Measurements from ENCODE around the gene KLKB1. TPM values are rescaled to one million over a fixed set of nuclear protein-coding genes. Genes with fewer than 3 reads are reported as not detected.

The KLKB1 gene
- polyA plus RNA-seq, 3 donors, result 0.28 TPM; not detected in 2

- no CpG with 5 or more reads among the region's 4 CpGs for WGBS (ENCODE audit: insufficient coverage)
- intact Hi-C loops (cut with micrococcal nuclease), result no loop called here
- Mint-ChIP-seq H3K36me3 (peaks cover 0 to 2% of the 10 kb centered on the region in 2 donors), H3K4me3 (peak overlapping the region in 1 of 2 donors; percentile 48), H3K27me3 (ENCODE audit: low read depth in 3 of 3) (peaks cover 8 to 12% (median 8%) of the 10 kb centered on the region in 3 donors), H3K27ac (no peak overlapping the region), H3K4me1 (peaks cover 21% of the 10 kb centered on the region), H3K9me3 (peaks cover 1 to 9% (median 3%) of the 10 kb centered on the region in 7 donors)
- H3K27me3 ChIP-seq (ENCODE audit: control insufficient read depth in 2 of 2, insufficient read depth in 2 of 2, low read length in 2 of 2), result no peaks in the 10 kb centered on the region
- H3K79me2 ChIP-seq (ENCODE audit: insufficient read depth, low read length), result no peaks in the 10 kb centered on the region
- peaks cover 20 to 29% of the 10 kb centered on the region in 2 donors for H3K4me1 ChIP-seq (ENCODE audit: control insufficient read depth in 1 of 2, insufficient read depth in 2 of 2, low read length in 2 of 2)
- no peak for TF ChIP-seq CTCF (IDR thresholded peaks at IDR 0.05)
- H3K27ac ChIP-seq (ENCODE audit: low read depth in 1 of 2, low read length in 2 of 2), result no peak overlapping the region
- no peaks in the 10 kb centered on the region for H4K20me1 ChIP-seq (ENCODE audit: insufficient read depth, low read length)
- H3K36me3 ChIP-seq (replicated peaks in 1 of 2; ENCODE audit: control insufficient read depth in 1 of 2, insufficient read depth in 2 of 2, low read length in 2 of 2), result peaks cover 0 to 4% of the 10 kb centered on the region in 2 donors
- H3K4me3 ChIP-seq (replicated peaks in 1 of 3; ENCODE audit: low read depth in 2 of 3, low read length in 3 of 3), result peak overlapping the region in 1 of 3 experiments; percentile 94
- DNase-seq, result no peak
- no peak overlapping the region for H3K4me2 ChIP-seq (replicated peaks; ENCODE audit: extremely low read depth, low read length, poor library complexity, severe bottlenecking)
- H3K9me3 ChIP-seq (replicated peaks in 1 of 2; ENCODE audit: control insufficient read depth in 1 of 2, insufficient read depth in 1 of 2, low read length in 2 of 2), result no peaks in the 10 kb centered on the region
- peak overlapping the region; percentile 90 for H2AFZ ChIP-seq (ENCODE audit: insufficient read depth, low read depth, low read length, poor library complexity, severe bottlenecking)
- H3K9ac ChIP-seq (ENCODE audit: insufficient read depth, low read length, poor library complexity, severe bottlenecking), result no peak overlapping the region
These were observed 37.7 kb upstream of the KLKB1 start for GRCh38 chr4:186189656-186190055.

GRCh38 chr4:186190581-186191199 lies 36.6 kb upstream of the KLKB1 start:
- Histone ChIP-seq H3K27ac (ENCODE audit: low read depth in 1 of 2, low read length in 2 of 2) (peak overlapping the region; percentile 67 to 76), H3K4me2 (replicated peaks; ENCODE audit: extremely low read depth, low read length, poor library complexity, severe bottlenecking) (peak overlapping the region; percentile 95), H4K20me1 (ENCODE audit: insufficient read depth, low read length) (no peaks in the 10 kb centered on the region), H3K9ac (ENCODE audit: insufficient read depth, low read length, poor library complexity, severe bottlenecking) (peak overlapping the region; percentile 82), H3K4me3 (replicated peaks in 1 of 3; ENCODE audit: low read depth in 2 of 3, low read length in 3 of 3) (peak overlapping the region; percentile 74 to 94 (median 90)), H3K79me2 (ENCODE audit: insufficient read depth, low read length) (no peaks in the 10 kb centered on the region), H3K9me3 (replicated peaks in 1 of 2; ENCODE audit: control insufficient read depth in 1 of 2, insufficient read depth in 1 of 2, low read length in 2 of 2) (no peaks in the 10 kb centered on the region), H3K4me1 (ENCODE audit: control insufficient read depth in 1 of 2, insufficient read depth in 2 of 2, low read length in 2 of 2) (peaks cover 20 to 29% of the 10 kb centered on the region in 2 donors), H3K27me3 (ENCODE audit: control insufficient read depth in 2 of 2, insufficient read depth in 2 of 2, low read length in 2 of 2) (no peaks in the 10 kb centered on the region), H3K36me3 (replicated peaks in 1 of 2; ENCODE audit: control insufficient read depth in 1 of 2, insufficient read depth in 2 of 2, low read length in 2 of 2) (peaks cover 0 to 11% of the 10 kb centered on the region in 2 donors), H2AFZ (ENCODE audit: insufficient read depth, low read depth, low read length, poor library complexity, severe bottlenecking) (peak overlapping the region; percentile 90)
- peaks cover 0 to 5% (median 0%) of the 10 kb centered on the region in 7 donors for H3K9me3 Mint-ChIP-seq
- H3K4me1 Mint-ChIP-seq, result peaks cover 21% of the 10 kb centered on the region
- under 1% methylated on average over 34 of the region's 34 CpGs for WGBS (ENCODE audit: insufficient coverage)
- intact Hi-C loops (cut with micrococcal nuclease), result no loop called here
- peak overlapping the region; percentile 87 to 94 for H3K4me3 Mint-ChIP-seq
- no peak for TF ChIP-seq CTCF (IDR thresholded peaks at IDR 0.05)
- DNase-seq, result peak in 2 of 3 donors; percentile 1 to 15
- peak overlapping the region; percentile 60 to 93 (median 87) for H3K27ac Mint-ChIP-seq
- H3K27me3 Mint-ChIP-seq (ENCODE audit: low read depth in 3 of 3), result peaks cover 2 to 12% (median 8%) of the 10 kb centered on the region in 3 donors
- peaks cover 7 to 10% of the 10 kb centered on the region in 2 donors for H3K36me3 Mint-ChIP-seq

Measured in CD14-positive monocyte (primary cell).